Epithelial cell of proximal tubule (primary cell): Measurements from ENCODE around the gene TBL1XR1. TPM values are rescaled to one million over a fixed set of nuclear protein-coding genes. Genes with fewer than 3 reads are reported as not detected.

Source experiments
- DNase-seq: peaks from one replicate; pipeline ENCODE4 v3.0.0-alpha.2; 2011; ENCODE audit warnings: low read depth
- H3K4me3 ChIP-seq: 2 replicates; pipeline ENCODE4 v1.5.1; 2011; ENCODE audit warnings: low read depth, mild to moderate bottlenecking, low read length
- CTCF ChIP-seq: conservative IDR thresholded peaks from 2 replicates; pipeline ENCODE4 v1.5.1; 2012; ENCODE audit warnings: low read depth, mild to moderate bottlenecking, low read length
- total RNA-seq: library from RNA; depleted of rRNA; stranded (reverse); fragments of >200 nt; gene quantifications from 2 replicates; pipeline ENCODE4 v1.2.3, GENCODE V29; 2015

Gene TBL1XR1
- total RNA-seq, 1 donor from 2014 or later, result 61.2 TPM

GRCh38 chr3:177045767-177046166, 151.5 kb downstream of the TBL1XR1 start:
- H3K4me3 ChIP-seq, result no peak overlapping the region
- DNase-seq, result no peak
- no peak for TF ChIP-seq CTCF

GRCh38 chr3:177045222-177045621, 152.1 kb downstream of the TBL1XR1 start:
- TF ChIP-seq CTCF, result no peak
- DNase-seq, result no peak

GRCh38 chr3:177041730-177042551, 155.3 kb downstream of the TBL1XR1 start:
- no peak for TF ChIP-seq CTCF

More at GRCh38 chr3:177045222-177045621, 152.1 kb downstream of the TBL1XR1 start:
- no peak overlapping the region for H3K4me3 ChIP-seq

GRCh38 chr3:177041021-177041729, 156.1 kb downstream of the TBL1XR1 start:
- no peak for TF ChIP-seq CTCF
- DNase-seq, result no peak
- no peak overlapping the region for H3K4me3 ChIP-seq

More at GRCh38 chr3:177041730-177042551, 155.3 kb downstream of the TBL1XR1 start:
- no peak overlapping the region for H3K4me3 ChIP-seq
- no peak for DNase-seq

- TF ChIP-seq CTCF, result no peak
- no peak overlapping the region for H3K4me3 ChIP-seq
- DNase-seq, result no peak
Measured at GRCh38 chr3:177039490-177040274, 157.6 kb downstream of the TBL1XR1 start.

- H3K4me3 ChIP-seq, result no peak overlapping the region
- no peak for TF ChIP-seq CTCF
- no peak for DNase-seq
Measured at GRCh38 chr3:177037241-177037640, 160.0 kb downstream of the TBL1XR1 start.
